Endothelial cell of umbilical vein (primary cell): ENCODE data around the gene USE1.

ENCODE experiments used
- CTCF ChIP-seq, 2 donors: IDR thresholded peaks; 1 replicate in 1 of 2; 2 replicates in 1 of 2; pipeline ENCODE4 v1.5.1; 2011; ENCODE audit warnings: low read length in 2 of 2, mild to moderate bottlenecking in 2 of 2, moderate library complexity in 2 of 2, control low read depth in 1 of 2, inconsistent platforms in 1 of 2, low read depth in 1 of 2; ENCODE audit not compliant: insufficient read depth in 1 of 2; ENCODE audit errors: extremely low read depth in 1 of 2
- EZH2 ChIP-seq: IDR thresholded peaks from 2 replicates; pipeline ENCODE4 v1.6.1; 2012; ENCODE audit warnings: borderline replicate concordance, low read depth, mild to moderate bottlenecking, moderate library complexity, low read length, inconsistent platforms; ENCODE audit not compliant: severe bottlenecking
- FOS ChIP-seq: IDR thresholded peaks from 2 replicates; pipeline ENCODE4 v1.6.1; 2011; ENCODE audit warnings: mild to moderate bottlenecking, low read length, moderate library complexity, borderline replicate concordance; ENCODE audit not compliant: insufficient read depth
- GATA2 ChIP-seq: IDR thresholded peaks from 2 replicates; pipeline ENCODE4 v1.7.0; 2011; ENCODE audit warnings: low read depth, mild to moderate bottlenecking, moderate library complexity, mixed read lengths, low read length; ENCODE audit not compliant: insufficient read length, insufficient read depth
- JUN ChIP-seq: IDR thresholded peaks from 2 replicates; pipeline ENCODE4 v1.6.1; 2011; ENCODE audit warnings: borderline replicate concordance, low read depth; ENCODE audit not compliant: insufficient read length, insufficient read depth
- MYC ChIP-seq: IDR thresholded peaks from one replicate; pipeline ENCODE4 v1.6.1; 2011; ENCODE audit warnings: mild to moderate bottlenecking, low read depth, low read length
- POLR2A ChIP-seq: IDR thresholded peaks from 2 replicates; pipeline ENCODE4 v1.6.1; 2012; ENCODE audit warnings: low read depth, mild to moderate bottlenecking, control low read depth, low read length
- POLR2AphosphoS5 ChIP-seq: IDR thresholded peaks from 2 replicates; pipeline ENCODE4 v1.6.1; 2012; ENCODE audit warnings: low read depth, mild to moderate bottlenecking, control low read depth, low read length, moderate library complexity; ENCODE audit not compliant: insufficient read depth

GRCh38 chr19:17248011-17248776, 33.0 kb downstream of the USE1 start:
- TF ChIP-seq CTCF (IDR thresholded peaks at IDR 0.05; ENCODE audit: extremely low read depth in 1 of 2, insufficient read depth in 1 of 2, low read depth in 1 of 2, low read length in 2 of 2) (no peak), FOS (no peak), POLR2A (no peak), POLR2AphosphoS5 (no peak), MYC (no peak), EZH2 (no peak), JUN (no peak), GATA2 (no peak)
